Measurements from ENCODE around the gene MBD6. TPM values are rescaled to one million over a fixed set of nuclear protein-coding genes. Genes with fewer than 3 reads are reported as not detected.

MBD6 gene
- total RNA-seq, 1 donor from 2014 or later = 10.1 TPM

DNA sequence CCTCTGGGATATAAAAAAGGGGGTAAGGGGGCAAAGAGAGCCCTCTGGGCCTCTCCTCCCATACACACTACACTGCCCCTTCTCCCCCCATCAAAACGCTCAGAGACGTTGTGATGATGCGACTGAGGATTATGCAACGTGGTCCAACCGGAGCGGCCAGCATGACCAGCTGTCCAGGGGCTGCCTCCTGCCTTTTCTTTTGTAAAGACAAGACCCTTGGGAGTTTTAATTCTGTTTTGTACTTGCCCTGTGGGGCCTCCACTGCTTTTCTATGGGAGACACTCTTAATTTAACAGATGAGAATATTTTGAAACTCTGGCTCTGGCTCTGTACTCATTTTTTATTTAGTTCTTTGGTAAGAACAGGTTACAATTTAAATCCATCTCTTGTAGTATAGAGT lies 7.2 kb downstream of the MBD6 start:
- DNase-seq = no peak

DNA sequence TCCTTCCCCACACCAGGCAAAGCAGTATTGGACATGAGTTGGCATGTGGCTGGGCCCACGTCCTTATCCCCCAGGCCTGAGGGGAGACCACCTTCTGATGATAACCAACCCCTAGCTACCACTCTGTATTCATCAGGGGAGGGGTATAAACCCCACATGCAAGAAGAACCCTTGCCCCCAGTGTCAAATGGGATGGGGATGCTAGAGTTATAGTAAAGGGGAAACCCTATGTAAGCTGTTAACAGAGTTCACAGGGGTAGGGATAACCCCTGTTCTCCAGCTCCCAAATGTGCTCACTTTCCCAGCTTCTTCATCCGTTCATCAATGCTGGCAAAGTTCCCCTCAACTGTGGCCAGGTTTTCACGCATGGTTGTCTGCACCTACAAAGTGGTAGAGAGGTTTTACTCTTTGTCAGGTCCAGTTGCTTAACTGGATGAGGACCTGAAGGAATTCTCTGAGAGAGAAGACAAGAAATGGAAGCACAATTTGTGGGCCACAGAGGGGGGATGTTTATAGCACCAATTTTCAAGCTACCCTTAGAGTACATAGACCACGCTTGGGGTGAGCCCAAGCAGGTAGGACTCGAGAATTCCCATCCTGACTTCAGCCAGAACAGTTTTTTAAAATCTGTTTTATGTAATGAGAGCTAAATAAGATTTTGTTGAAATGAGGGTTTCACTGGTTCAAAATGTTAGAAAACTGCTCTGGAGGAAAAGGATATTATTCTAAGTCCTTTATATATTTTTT lies 7.9 kb downstream of the MBD6 start:
- no peak for DNase-seq

DNA sequence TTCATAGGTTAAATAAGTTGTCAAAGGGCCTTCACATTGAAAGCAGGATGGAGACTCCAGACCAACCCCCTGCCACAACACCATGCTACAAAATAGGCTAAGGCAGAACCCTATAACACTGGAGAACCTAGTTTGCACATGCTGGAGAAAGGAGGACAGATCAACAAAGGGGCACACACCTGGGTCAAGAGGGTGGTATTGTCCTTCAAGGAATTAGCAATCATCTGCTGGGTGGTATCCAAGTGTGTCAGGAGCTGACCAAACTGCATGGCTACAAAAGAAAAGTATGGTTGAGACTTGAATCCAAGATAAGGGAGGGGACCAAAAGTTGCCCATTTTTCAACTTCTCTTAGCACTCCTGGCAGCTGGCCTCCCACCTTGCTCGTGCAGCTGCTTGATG lies 9.2 kb downstream of the MBD6 start:
- DNase-seq = no peak

DNA sequence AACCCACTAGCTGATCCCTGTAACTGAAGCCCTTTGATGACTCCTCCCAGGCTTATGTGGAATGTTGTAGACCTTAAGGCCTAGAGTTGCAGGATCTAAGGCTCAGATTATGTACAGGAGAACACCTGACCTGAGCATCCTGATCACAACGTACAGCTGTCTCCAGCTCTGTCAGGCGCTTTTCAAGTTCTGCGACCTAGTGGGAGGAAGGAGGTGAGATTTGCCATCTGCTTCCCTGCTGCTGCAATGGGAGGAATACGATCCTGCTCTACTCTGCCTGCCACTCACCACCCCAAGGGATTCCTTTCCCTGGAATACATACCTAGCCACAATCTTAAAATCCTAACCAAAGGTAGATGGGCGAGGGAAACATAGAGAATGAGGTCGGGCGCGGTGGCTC lies 10.5 kb downstream of the MBD6 start:
- no peak for DNase-seq

DNA sequence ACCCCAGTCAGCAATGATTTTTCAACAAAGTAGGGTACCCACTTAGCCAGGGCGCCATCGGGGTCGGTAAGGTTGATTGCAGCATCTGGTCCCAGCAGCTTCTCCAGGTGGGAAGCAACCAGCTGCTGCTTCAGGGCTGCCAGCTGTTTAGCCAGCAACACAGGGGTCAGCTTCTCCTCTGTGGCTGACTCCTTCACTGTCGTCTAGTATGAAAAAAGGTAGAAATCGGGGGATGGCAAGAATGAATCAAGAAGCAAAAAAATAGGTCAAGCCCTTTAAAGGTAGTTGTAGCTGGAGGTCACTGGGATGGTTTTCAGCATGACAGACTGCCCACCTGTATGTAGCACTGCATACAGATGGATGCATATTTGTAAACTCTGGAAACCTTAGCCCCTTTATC lies 11.6 kb downstream of the MBD6 start:
- no peak for DNase-seq

DNA sequence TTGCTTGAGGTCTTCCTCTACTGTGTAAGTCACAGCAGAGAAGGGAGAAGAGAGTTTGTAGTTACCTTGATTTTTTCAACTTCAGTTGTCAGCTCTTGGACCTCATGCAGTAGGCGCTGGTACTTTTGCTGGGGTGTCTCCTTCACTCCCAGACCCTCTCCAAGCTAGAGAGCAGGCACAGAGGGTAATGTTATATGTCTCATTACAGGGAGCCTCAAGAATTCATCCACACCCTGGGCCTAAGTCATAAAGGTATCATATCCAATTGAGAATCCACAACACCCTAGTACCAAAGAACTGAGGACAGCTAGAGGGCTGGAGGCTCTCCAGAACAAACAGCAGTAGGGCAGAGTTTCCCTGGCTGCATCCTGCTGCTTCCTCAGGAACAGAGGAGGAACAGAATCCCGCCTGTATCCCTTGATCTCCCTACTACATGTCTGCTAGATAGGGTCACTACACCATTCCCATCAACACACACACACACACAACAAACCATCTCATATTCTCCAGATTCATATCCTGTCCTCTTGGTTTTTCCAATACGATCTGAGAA lies 12.4 kb downstream of the MBD6 start:
- DNase-seq = no peak

DNA sequence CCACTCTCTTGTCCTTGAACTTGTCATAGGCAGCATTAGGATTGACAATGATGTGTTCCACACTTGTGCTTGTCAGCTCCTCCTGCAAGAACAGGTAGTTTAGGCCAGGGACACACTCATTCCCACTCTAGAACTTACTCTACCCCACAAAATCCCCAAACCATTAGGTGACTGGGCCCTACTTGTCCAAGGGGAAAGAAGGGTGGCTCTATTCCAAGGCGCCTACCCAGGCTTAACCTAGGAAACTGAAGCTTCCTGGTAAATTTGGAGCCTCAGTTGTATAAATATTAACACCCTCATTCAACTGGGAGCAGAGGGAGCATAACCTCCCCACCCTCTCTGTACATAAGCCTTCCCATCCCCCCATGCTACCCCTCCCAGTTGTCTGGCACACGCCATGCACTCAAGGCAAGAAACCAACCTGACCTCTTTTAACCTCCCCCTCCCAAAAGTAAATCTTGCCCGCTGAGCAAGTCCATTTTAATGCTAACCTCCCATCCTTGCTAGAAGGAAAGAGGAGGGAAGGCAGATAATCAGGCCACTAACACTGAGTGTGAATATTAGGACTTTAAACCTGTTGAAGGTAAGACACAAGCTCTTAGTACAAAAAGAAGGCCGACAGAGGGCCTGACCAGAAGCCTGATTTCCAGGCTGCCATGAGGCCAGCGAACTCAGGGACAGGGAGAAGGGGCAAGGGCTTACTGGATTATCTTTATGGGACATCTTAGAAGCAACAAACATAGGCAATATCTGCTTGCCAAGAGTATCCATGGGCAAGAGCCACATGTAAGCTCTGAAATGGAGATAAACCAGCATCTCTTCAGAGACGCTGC lies 13.4 kb downstream of the MBD6 start:
- DNase-seq = no peak

DNA sequence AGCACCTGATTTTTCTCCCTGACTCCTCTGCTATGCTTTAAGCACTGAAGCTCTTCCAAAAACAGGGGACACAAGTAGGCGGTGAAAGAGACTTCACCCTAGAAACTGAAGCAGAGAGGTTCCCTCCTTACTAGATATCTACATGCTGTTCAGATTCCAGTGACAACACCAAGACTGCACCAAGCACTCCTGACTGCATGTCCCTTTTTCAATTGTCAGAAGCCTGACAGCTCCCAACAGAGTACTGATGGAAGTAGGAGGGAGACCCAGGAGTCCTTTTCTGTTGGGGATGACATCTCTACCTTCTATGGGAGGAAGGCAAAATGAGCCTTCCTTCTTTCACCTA lies 13.9 kb downstream of the MBD6 start:
- DNase-seq = no peak

DNA sequence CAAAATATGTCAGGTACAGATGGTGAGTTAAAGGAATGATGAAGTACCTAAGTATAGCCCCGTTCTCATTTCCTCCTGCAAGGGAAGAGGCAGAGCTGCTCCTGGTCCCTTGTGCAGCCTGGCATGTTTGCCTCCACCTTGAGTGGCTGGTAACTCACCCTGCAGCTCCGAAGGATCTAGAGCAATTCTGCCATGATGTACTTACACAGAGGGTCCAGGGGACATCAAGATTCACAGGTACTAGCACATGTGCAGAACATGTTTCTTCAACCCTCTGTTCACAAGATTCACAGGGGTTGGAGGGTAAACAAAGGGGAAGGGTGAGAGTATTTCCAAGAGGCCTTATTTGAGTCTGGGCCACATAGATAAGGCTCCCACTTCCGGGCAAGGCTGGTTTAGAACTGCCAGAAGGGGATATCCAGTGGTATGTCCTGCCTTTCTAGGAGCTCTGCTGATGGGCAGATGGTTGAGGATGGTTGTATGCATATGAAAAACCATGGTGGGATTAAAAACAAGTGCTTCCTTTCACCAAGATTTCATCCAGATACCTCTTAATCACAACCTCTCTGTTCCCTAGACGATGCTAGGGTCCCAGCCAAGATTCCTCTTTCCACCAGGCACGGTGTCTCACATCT lies 16.6 kb downstream of the MBD6 start:
- no peak for DNase-seq

DNA sequence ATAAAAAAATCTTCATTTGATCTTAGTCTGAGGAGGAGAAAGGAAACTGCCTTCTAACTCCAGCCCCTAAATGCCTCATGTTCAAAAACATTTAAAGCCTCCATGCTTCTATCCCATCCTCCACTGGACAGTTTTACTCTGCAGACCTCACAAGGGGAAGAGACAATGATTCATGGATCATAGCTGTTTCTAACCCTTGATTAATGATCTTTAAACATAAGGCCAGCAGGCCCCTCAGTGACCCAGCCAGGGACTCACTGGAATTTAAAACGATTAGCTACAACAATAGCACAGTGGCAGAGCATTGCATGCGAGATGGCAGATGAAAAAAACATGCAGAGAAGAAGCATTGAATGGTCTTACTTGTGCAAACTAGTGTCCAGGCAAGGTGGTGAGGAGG lies 18.4 kb downstream of the MBD6 start:
- DNase-seq = no peak

DNA sequence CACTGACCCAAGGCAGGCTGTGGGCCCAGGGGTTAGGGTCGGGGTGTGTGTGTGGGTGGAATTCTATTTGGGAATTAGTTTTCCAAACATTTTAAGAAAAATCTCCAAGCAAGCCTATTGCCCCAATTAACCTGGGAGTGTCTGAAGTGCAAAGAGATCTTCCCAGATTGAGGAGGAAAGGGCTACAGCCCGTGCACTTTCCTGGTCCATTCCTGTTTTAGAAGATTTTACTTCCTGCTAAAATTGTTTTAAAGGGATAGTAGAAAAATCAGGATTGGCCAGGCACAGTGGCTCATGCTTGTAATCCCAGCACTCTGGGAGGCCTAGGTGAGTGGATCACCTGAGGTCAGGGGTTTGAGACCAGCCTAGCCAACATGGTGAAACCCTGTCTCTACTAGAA lies 19.1 kb downstream of the MBD6 start:
- no peak for DNase-seq

DNA sequence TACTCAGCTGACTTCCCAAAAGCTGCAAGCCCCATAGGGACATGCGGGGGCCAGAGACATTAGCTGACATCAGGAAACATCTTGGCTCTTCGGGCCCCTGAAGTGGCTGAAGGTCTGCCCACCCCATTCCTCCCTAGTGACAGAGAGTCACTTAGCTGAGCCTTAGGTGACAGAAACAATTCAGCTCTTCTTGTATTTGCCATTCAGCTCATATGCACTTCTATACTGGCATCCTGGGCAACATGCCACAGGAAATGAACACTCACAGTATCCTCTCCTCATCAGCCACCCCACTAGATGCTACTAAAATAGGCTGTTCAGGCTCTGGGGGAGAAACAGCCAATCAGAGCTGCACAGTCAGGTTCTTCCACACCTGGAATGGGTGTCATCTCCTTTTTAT lies 21.0 kb downstream of the MBD6 start:
- DNase-seq = no peak

DNA sequence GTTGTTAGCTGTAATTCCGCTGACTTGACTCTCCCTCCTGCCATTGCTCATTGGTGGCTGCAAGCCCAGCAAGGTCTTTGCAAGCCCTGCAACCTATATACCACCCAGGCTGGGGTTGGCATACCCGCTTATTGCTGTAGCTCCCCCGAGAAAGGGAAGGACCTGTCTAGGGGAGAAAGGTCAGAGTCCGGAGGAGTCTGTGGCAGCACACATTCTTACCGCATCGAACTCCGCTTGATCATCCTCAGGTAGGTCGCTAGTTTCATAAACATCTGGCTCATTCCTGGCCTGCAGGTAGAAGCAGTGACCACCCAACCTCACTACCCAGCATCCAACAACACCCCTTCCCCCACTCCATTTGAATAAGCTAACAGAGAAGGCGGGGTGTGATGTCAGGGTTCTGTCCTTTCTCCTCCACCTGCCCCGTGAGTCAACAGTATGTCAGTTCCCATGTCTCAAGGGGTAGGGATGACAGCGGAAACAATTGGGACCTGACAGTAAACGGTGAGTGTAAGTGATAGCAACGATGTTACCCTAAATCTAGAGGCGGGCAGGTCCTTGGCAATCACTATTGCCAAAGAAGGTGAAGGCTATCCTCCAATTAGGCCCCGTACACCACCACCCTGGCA lies 23.3 kb downstream of the MBD6 start:
- no peak for DNase-seq

DNA sequence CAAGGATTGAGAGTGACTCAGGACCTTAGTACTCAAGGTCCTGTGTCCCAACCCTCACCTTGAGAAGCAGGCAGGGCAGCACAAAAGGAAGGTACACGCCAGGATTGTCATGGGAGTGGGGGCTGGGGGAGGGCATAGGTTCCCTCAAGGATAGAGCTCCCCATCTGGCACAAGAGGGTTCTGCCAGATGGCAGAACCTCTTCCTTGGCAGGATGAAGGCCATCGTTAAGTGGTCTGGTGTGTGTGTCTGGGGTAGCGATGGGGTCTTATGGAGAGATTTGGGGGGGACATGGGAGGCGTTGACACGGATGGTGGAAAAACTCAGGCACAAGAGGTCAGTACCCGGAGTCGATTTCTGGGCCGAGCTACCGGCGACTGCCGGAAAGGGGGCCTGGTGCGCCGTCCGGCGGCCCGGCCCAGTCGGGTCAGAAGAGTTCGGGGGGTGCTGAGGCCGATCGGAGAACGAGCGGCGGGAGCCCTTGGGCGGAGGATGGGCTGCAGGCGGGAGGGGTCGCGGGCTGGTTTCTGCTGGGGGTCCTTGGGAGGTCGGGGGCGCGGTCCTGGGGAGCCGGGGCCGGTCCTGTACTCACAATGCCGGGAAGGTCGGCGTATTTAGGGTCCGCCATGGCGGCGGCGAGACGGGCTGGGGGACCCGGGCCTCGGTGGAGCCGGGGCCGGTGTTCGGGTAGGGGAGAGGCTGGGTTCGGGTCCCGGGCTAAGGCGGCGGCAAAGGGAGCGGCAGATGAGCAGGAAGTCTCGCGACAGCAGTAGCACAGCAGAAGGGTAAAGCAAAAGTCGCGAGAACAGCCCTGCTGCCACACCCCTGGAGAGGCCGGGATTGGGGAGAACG lies 24.0 kb downstream of the MBD6 start, which contains the start of gene DCTN2:
DCTN2 (minus strand) TSS at position 755 of the 850 bp plus-strand sequence; CDS start at position 626, 129 bp downstream.
- peak; percentile 99 for DNase-seq

DNA sequence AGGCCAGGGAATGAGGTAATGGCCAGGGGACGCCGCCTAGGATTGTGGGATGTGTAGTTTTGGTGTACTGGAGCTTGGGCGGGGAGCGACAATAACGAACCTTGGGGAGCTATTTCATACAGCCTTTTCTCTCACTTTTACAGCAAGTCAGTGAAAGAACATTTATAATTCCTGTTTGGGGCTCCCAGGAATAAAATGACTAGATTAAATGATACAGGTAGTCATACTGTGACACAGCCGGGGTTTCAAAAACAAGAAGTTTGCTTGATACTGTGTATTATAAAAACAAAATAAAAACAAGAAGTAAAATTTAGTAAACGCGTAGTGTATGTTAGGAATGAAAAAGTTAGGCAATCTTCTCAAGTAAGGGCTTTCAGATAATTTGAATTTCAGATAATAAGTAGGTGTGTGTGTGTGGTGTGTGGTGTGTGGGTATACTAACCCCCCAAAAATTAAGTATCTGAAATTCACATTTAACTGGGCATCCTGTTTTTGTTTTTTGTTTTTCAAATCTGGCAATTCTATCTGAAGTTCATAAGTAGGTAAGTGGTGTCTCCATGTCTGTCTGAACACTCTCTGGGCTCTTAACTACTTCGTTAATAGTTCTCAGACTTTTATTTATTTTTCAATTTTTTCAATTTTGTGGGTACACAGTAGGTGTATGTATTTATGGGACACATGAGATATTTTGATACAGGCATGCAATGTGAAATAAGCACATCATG lies 24.8 kb downstream of the MBD6 start:
- DNase-seq = no peak

DNA sequence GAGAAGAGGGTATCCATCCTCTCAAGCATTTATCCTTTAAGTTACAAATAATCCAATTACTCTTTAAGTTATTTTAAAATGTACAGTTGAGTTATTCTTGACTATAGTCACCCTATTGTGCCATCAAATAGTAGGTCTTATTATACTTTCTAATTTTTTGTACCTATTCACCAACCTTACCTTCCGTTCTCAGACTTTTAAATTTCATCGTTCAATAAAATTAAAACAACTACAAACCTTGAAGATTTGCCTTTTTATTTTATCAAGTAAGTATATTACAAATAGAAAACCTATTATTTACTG lies 25.3 kb downstream of the MBD6 start:
- no peak for DNase-seq

DNA sequence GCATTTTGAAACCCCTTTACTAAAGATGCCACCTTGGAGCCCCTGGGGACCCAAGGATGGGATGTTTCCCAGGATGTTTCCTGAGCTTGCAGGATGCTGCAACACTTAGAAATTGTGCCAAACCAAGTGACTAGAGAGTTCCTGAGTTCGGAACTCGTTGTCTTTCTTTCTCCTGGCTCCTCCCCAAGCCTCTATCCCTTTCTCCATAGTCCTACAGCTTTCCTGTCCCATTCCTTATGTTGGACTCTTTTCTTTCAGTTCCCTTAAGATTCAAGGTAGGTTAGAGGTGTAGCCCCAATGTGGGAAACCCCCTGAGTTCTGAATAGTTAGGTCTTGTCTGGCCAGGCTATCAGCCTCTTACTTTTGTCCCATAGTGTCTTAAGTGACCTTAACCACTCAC lies 25.9 kb downstream of the MBD6 start:
- DNase-seq = no peak

DNA sequence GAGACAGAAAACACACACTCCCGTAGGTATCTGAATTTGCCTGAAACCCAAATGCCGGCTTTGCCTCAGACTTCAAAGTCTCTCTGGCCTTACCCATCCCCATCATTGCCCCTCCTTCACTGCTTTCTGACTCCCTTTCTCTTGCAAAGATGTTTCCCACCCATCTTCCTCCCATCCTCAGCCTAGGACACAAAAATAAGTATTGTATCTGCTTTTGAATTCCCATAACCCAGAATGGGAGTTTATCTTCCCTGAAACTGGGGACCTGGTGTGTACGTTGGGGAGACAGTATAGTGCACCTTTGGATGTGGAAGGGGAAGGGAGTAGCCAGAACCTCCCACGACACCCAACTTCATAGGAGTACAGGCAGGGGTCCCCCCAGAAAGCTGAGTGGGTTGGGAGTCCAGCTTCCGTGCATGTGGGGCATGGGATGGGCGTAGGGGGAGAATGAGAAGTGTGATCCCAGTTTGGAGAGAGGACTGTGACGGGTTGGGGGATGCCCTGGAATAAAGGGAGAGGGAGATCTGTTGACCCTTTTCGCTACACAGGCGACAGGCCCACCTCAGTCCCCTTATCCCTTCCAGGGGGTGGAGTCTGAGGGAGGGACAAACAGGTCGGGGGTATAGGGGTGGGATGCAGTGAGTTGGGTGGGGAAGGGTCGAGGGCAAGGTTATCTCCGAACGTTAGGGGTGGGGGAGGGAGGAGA lies 26.7 kb downstream of the MBD6 start:
- no peak for DNase-seq

DNA sequence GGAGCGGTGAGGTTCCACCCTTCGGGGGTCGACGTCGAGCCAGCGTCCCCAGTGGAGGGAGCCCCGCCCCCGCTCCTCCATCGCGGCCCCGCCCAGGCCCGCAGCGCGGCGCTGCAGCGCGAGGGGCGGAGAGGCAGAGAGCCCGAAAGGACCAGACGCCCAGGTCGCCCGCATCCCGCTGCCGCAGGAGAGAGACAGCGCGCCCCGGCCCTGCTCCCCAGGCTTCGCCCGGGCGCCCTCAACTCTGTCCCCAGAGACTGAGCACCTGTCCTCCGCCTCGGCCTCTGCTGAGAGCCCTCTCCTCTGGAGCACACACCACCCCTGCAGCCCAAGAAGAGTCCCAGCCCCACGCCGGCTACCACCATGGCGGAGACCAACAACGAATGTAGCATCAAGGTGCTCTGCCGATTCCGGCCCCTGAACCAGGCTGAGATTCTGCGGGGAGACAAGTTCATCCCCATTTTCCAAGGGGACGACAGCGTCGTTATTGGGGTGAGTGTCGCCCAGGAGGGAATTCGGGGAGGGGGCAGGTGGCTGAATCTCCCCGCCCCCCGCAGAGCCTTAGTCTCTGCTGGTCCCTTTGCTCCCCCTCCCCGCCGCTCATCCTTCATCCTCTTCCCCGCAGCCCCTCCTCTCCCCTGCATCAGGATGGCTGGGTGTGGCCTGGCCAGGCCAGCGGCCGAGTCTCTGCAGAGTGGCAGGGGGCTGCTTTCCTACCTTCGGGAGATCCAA lies 27.5 kb downstream of the MBD6 start, which contains the start of gene KIF5A:
KIF5A (plus strand) TSS at position 136 of the 732 bp plus-strand sequence; CDS start at position 364, 228 bp downstream.
- peak; percentile 15 for DNase-seq
